GM13977 (cell line): ENCODE results near the gene SYT17.

ENCODE experiments used
- DNase-seq: peaks from one replicate; pipeline ENCODE4 v3.0.0; 2012; ENCODE audit warnings: low spot score
- CTCF ChIP-seq: IDR thresholded peaks from 2 replicates; pipeline ENCODE4 v1.5.1; 2012; ENCODE audit warnings: mild to moderate bottlenecking, control low read depth; ENCODE audit not compliant: insufficient read depth; ENCODE audit errors: extremely low read depth, missing control alignments
- in situ Hi-C: fragments of 300-500 bp; cut with MboI; formaldehyde crosslinking; loops from one replicate; pipeline ENCODE4 v1.12.0; 2022; ENCODE audit warnings: low sequenced_read_pairs, low pct_unique_long_range_greater_than_20kb, mixed read lengths, inconsistent platforms; ENCODE audit not compliant: unreplicated experiment

Gene SYT17

GRCh38 chr16:19147126-19147525 is 20.9 kb upstream of the SYT17 start:
- in situ Hi-C loops = no loop called here
- TF ChIP-seq CTCF = no peak
- no peak for DNase-seq

GRCh38 chr16:19147627-19148026 is 20.4 kb upstream of the SYT17 start:
- TF ChIP-seq CTCF = no peak
- no peak for DNase-seq

GRCh38 chr16:19148189-19148588 is 19.9 kb upstream of the SYT17 start:
- DNase-seq = no peak
- no peak for TF ChIP-seq CTCF
- in situ Hi-C loops = no loop called here

More at GRCh38 chr16:19147627-19148026, 20.4 kb upstream of the SYT17 start:
- in situ Hi-C loops = no loop called here

GRCh38 chr16:19151310-19151709 is 16.7 kb upstream of the SYT17 start:
- no peak for DNase-seq
- in situ Hi-C loops = no loop called here
- no peak for TF ChIP-seq CTCF

- TF ChIP-seq CTCF = no peak
- DNase-seq = no peak
- in situ Hi-C loops = no loop called here
These were observed 16.0 kb upstream of the SYT17 start for GRCh38 chr16:19152042-19152441.

GRCh38 chr16:19153876-19154275 is 14.2 kb upstream of the SYT17 start:
- in situ Hi-C loops = no loop called here
- DNase-seq = no peak
- no peak for TF ChIP-seq CTCF

- in situ Hi-C loops = loop anchor here (10.0 kb wide), 1 partner anchor 77 kb away; no protein-coding TSS in a partner anchor
- no peak for DNase-seq
- TF ChIP-seq CTCF = no peak
These were observed 6.0 kb upstream of the SYT17 start for GRCh38 chr16:19162085-19162484.
